NCI-H1694 (cell line): ENCODE measurements around the gene TNIK.

ENCODE experiments used
- DNase-seq: peaks from one replicate; lab custom pipeline; 2025; lab: John Stamatoyannopoulos, UW

TNIK gene

GRCh38 chr3:171189394-171190080 lies 270.7 kb downstream of the TNIK start:
- DNase-seq = no peak

- peak; percentile 27 for DNase-seq
These were observed 272.4 kb downstream of the TNIK start for GRCh38 chr3:171187706-171188290.

GRCh38 chr3:171186817-171187500 lies 273.2 kb downstream of the TNIK start:
- no peak for DNase-seq

- DNase-seq = no peak
These were observed 273.8 kb downstream of the TNIK start for GRCh38 chr3:171186383-171186782.

- DNase-seq = no peak
These were observed 274.2 kb downstream of the TNIK start for GRCh38 chr3:171185959-171186358.

- no peak for DNase-seq
These were observed 275.8 kb downstream of the TNIK start for GRCh38 chr3:171184372-171184771.

GRCh38 chr3:171183042-171183441 lies 277.2 kb downstream of the TNIK start:
- no peak for DNase-seq

- DNase-seq = no peak
These were observed 278.1 kb downstream of the TNIK start for GRCh38 chr3:171181907-171182690.

GRCh38 chr3:171178714-171179113 lies 281.5 kb downstream of the TNIK start:
- DNase-seq = no peak

GRCh38 chr3:171177553-171177952 lies 282.7 kb downstream of the TNIK start:
- DNase-seq = no peak

GRCh38 chr3:171177056-171177455 lies 283.1 kb downstream of the TNIK start:
- DNase-seq = no peak

- DNase-seq = no peak
These were observed 283.8 kb downstream of the TNIK start for GRCh38 chr3:171176244-171176933.

GRCh38 chr3:171175741-171176234 lies 284.4 kb downstream of the TNIK start:
- no peak for DNase-seq

- no peak for DNase-seq
These were observed 286.5 kb downstream of the TNIK start for GRCh38 chr3:171173736-171174135.

- DNase-seq = no peak
These were observed 288.1 kb downstream of the TNIK start for GRCh38 chr3:171172070-171172469.

GRCh38 chr3:171169866-171170265 lies 290.3 kb downstream of the TNIK start:
- DNase-seq = no peak

GRCh38 chr3:171169443-171169842 lies 290.8 kb downstream of the TNIK start:
- DNase-seq = no peak

GRCh38 chr3:171168551-171168950 lies 291.7 kb downstream of the TNIK start:
- DNase-seq = no peak

GRCh38 chr3:171168086-171168485 lies 292.1 kb downstream of the TNIK start:
- DNase-seq = no peak

GRCh38 chr3:171165983-171166382 lies 294.2 kb downstream of the TNIK start:
- no peak for DNase-seq

GRCh38 chr3:171165499-171165921 lies 294.7 kb downstream of the TNIK start:
- DNase-seq = no peak

- DNase-seq = no peak
These were observed 296.1 kb downstream of the TNIK start for GRCh38 chr3:171164067-171164465.
